ENCODE data around the gene ID1. TPM values are rescaled to one million over a fixed set of nuclear protein-coding genes. Genes with fewer than 3 reads are reported as not detected.

The ID1 gene
- total and polyA plus RNA-seq, 8 donors, result 168 to 585 (median 364) TPM

DNA sequence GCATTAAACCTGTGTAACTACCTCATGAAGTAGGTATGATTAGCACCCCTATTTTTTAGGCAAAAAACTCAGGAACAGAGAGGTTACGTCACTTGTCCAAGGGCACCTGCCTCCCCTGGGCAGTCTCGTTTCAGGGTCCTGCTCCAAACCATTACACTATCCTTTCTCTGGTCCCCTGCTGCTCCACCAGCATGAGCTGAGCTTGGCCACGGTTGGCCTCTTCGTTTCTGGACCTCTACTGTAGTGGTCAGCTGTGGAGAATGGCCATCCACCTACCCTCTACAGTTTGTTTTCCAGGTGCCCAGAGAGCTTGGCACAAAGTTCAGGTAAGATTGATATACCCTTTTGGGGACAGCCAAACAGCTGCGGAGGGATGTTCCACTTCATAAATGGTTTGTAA lies 49.4 kb downstream of the ID1 start:
- WGBS, 5 donors, result 66 to 80% (median 76%) methylated on average over 5 of the region's 5 CpGs
- Histone ChIP-seq H3K4me1 (peaks cover 0 to 15% (median 3%) of the 10 kb centered on the region in 4 donors), H3K27me3 (no peaks in the 10 kb centered on the region), H3K4me3 (no peak overlapping the region), H3K27ac (no peak overlapping the region), H3K36me3 (no peaks in the 10 kb centered on the region), H3K9me3 (no peaks in the 10 kb centered on the region)
- TF ChIP-seq EP300 (IDR thresholded peaks at IDR 0.05) (no peak), POLR2AphosphoS5 (IDR thresholded peaks at IDR 0.05) (no peak), CTCF (IDR thresholded peaks at IDR 0.05) (no peak), POLR2A (IDR thresholded peaks at IDR 0.05) (no peak)
- intact Hi-C loops (cut with DNase I; ENCODE audit: low total_unique reads), result no loop called here
- no peak for DNase-seq

Small RNAs within 50 kb of the gene (small RNA-seq; reads per million reads assigned to genes)
- 0 to 0.15 (median 0.12) reads per million in 4 donors for gene MIR3193

Other genes starting within 250 kb of the ID1 start
- not detected for gene DEFB118, start 236.7 kb upstream of the ID1 start, total RNA-seq
- not detected for gene DEFB118, start 236.7 kb upstream of the ID1 start, polyA plus RNA-seq
- gene DEFB119, start 214.7 kb upstream of the ID1 start, total RNA-seq, result not detected
- not detected for gene DEFB119, start 214.7 kb upstream of the ID1 start, polyA plus RNA-seq
- gene DEFB121, start 199.1 kb upstream of the ID1 start, total RNA-seq, result not detected
- not detected for gene DEFB121, start 199.1 kb upstream of the ID1 start, polyA plus RNA-seq
- gene DEFB123, start 164.7 kb upstream of the ID1 start, total RNA-seq, result not detected
- gene DEFB123, start 164.7 kb upstream of the ID1 start, polyA plus RNA-seq, result not detected
- 1 to 10 TPM in 1 of 5 donors, not detected in 4; 1.1 TPM for gene DEFB124, start 130.2 kb upstream of the ID1 start, total RNA-seq
- gene DEFB124, start 130.2 kb upstream of the ID1 start, polyA plus RNA-seq, result under 1 TPM in 1 of 3 donors, not detected in 2; 0.28 TPM
- 1 to 10 TPM in 2 of 5 donors, not detected in 3; 1.3 to 1.6 TPM for gene REM1, start 130.0 kb upstream of the ID1 start, total RNA-seq
- 1 to 10 TPM; 1.1 to 2.1 (median 1.1) TPM for gene REM1, start 130.0 kb upstream of the ID1 start, polyA plus RNA-seq
- 100 to 1,000 TPM in 1 of 5 donors, 10 to 100 TPM in 4; 10.7 to 103 (median 56.9) TPM for gene HM13, start 90.8 kb upstream of the ID1 start, total RNA-seq
- 100 to 1,000 TPM; 119 to 181 (median 165) TPM for gene HM13, start 90.8 kb upstream of the ID1 start, polyA plus RNA-seq
- 1 to 10 TPM in 2 of 5 donors, not detected in 3; 1.8 to 4.2 TPM for gene COX4I2, start 32.6 kb downstream of the ID1 start, total RNA-seq
- gene COX4I2, start 32.6 kb downstream of the ID1 start, polyA plus RNA-seq, result 1 to 10 TPM; 1.8 to 6.7 (median 4.8) TPM
- gene BCL2L1, start 117.6 kb downstream of the ID1 start, total RNA-seq, result 100 to 1,000 TPM in 2 of 5 donors, 10 to 100 TPM in 3; 61.7 to 210 (median 68.7) TPM
- gene BCL2L1, start 117.6 kb downstream of the ID1 start, polyA plus RNA-seq, result 10 to 100 TPM; 47.1 to 88.2 (median 73.0) TPM
- gene TPX2, start 134.0 kb downstream of the ID1 start, total RNA-seq, result 10 to 100 TPM in 1 of 5 donors, 1 to 10 TPM in 4; 5.3 to 11.4 (median 7.6) TPM
- 1 to 10 TPM; 1.7 to 7.1 (median 3.3) TPM for gene TPX2, start 134.0 kb downstream of the ID1 start, polyA plus RNA-seq
- gene MYLK2, start 214.1 kb downstream of the ID1 start, total RNA-seq, result under 1 TPM in 2 of 5 donors, not detected in 3; 0.37 to 0.45 TPM
- under 1 TPM; 0.19 to 0.43 (median 0.31) TPM for gene MYLK2, start 214.1 kb downstream of the ID1 start, polyA plus RNA-seq
- 1 to 10 TPM in 1 of 5 donors, not detected in 4; 1.1 TPM for gene FOXS1, start 240.3 kb downstream of the ID1 start, total RNA-seq
- gene FOXS1, start 240.3 kb downstream of the ID1 start, polyA plus RNA-seq, result under 1 TPM in 2 of 3 donors, not detected in 1; 0.43 to 0.44 TPM

All from stomach (tissue), 9 donors.